Heart right ventricle (tissue), 16 donors: ENCODE measurements around the gene SPRY1. TPM values are rescaled to one million over a fixed set of nuclear protein-coding genes. Genes with fewer than 3 reads are reported as not detected.

Source experiments
- ATAC-seq, 8 donors: fragments of 200-7000 bp; cut with Tn5 transposase; one replicate each; pipeline ENCODE4 v1.9.1; 2020; ENCODE audit warnings: mild to moderate bottlenecking in 8 of 8, moderate library complexity in 8 of 8, moderate number of reproducible peaks in 1 of 8
- DNase-seq, 2 donors: peaks; one replicate each; pipeline ENCODE4 v3.0.0-alpha.2; 2020
- H3K27ac ChIP-seq, 10 donors: fragments of 200-600 bp; sonication (generic) in 2 of 10; one replicate each; pipeline versions ENCODE4 v1.5.0 to v1.8.0; 2020 to 2022; ENCODE audit warnings: mild to moderate bottlenecking in 3 of 10
- H3K27me3 ChIP-seq, 7 donors: fragments of 200-600 bp; one replicate each; pipeline ENCODE4 v1.8.0; 2021 to 2022; ENCODE audit warnings: mild to moderate bottlenecking in 2 of 7
- H3K36me3 ChIP-seq, 9 donors: fragments of 200-600 bp; sonication (generic) in 1 of 9; one replicate each; pipeline versions ENCODE4 v1.5.0 to v1.8.0; 2020 to 2022; ENCODE audit warnings: mild to moderate bottlenecking in 2 of 9
- H3K4me1 ChIP-seq, 9 donors: fragments of 200-600 bp; sonication (generic) in 1 of 9; one replicate each; pipeline versions ENCODE4 v1.5.0 to v1.8.0; 2020 to 2022; ENCODE audit warnings: mild to moderate bottlenecking in 4 of 9
- H3K4me3 ChIP-seq, 10 donors: fragments of 200-600 bp; sonication (generic) in 2 of 10; one replicate each; pipeline versions ENCODE4 v1.5.0 to v1.8.0; 2020 to 2022; ENCODE audit warnings: mild to moderate bottlenecking in 7 of 10, moderate library complexity in 2 of 10
- H3K9me3 ChIP-seq, 11 donors: fragments of 200-600 bp in 10 of 11; sonication (generic) in 2 of 11; one replicate each; pipeline versions ENCODE4 v1.5.0 to v1.8.0; 2013 to 2022; ENCODE audit warnings: mild to moderate bottlenecking in 2 of 11, control low read depth in 1 of 11, moderate library complexity in 1 of 11
- WGBS, 2 donors: extraction: QIAGEN DNeasy Blood & Tissue Kit; methylation state at CpG; one replicate each; pipeline ENCODE4 v1.1.7; 2013; ENCODE audit warnings: inconsistent platforms in 1 of 2; 5-methylcytosine and 5-hydroxymethylcytosine counted together
- intact Hi-C, 10 donors: fragments of 100-400 bp; cut with DNase I; formaldehyde crosslinking; loops; one replicate each; pipeline versions ENCODE4 v1.11.1 to v1.14.2; 2022
- polyA plus RNA-seq, 2 donors: library from polyadenylated mRNA; stranded (reverse); fragments of 200-250 nt; gene quantifications; one replicate each; pipeline ENCODE4 v1.2.3, GENCODE V29; 2013
- total RNA-seq, 10 donors: library from RNA; stranded (reverse); fragmentation: NEBNext Ultra II Directional in 3 of 10; extraction: Animal tissue kit (Norgen Biotek cat#: 25700) in 3 of 10; gene quantifications; one replicate each; pipeline versions ENCODE4 v1.2.1 to v1.2.4, GENCODE V29; 2021 to 2023
- TF ChIP-seq, protein P1 (sequence below), 9 donors: fragments of 200-600 bp; sonication (generic) in 2 of 9; IDR thresholded peaks; one replicate each; pipeline versions ENCODE4 v1.5.0 to v1.8.0; 2021 to 2022; ENCODE audit warnings: antibody characterized with exemption in 9 of 9, mild to moderate bottlenecking in 5 of 9, moderate library complexity in 1 of 9
- donor health status: Arrhythmogenic right ventricular cardiomyopathy.
- donor health status: ischemic (EF 13 %, LVEDD 7.1; RV severe dilation, severe dysfunction).
- donor health status: healthy with polysubstance abuse.
- donor health status: DM: no; HTN: yes; CAD: no.
- donor health status: DM: no; HTN: no; CAD: no.
- donor health status: ischemic (EF 25% LVEDD 6.9; RV normal size, moderate dysfunction).
- donor health status: ischemic (EF 25% LVEDD 5.7; RV mildly dilated, moderate dysfunction).
- donor health status: healthy.
- donor health status: DM: yes; HTN: yes; CAD: no.
- donor health status: Ischemic cardiomyopathy.
- donor health status: ischemic (EF 35%, LVEDD 5.7; RV mildly dilated, moderate dysfunction).
- donor health status: nonischemic (EF 11% LVEDD 7.7; RV severe dilation, severe dysfunction).
- donor health status: DM: yes; HTN: yes; CAD: no.
- donor health status: PGD.
- donor health status: ischemic (EF 29% LVEDD 5.4; RV normal size, mild dysfunction).
- donor health status: nonischemic (EF 23%, LVEDD 6.1; RV moderate dilation, normal function).

The SPRY1 gene
- total and polyA plus RNA-seq, 12 donors, result 21.6 to 61.7 (median 37.4) TPM

GRCh38 chr4:123399627-123400358 is 3.2 kb downstream of the SPRY1 start:
- WGBS, 2 donors, result 15 to 20% methylated on average over 22 of the region's 22 CpGs
- H3K36me3 ChIP-seq, result peaks cover 0 to 52% (median 9%) of the 10 kb centered on the region in 9 donors
- peak overlapping the region; percentile 85 to 97 (median 94) for H3K27ac ChIP-seq
- peaks cover 0 to 8% (median 0%) of the 10 kb centered on the region in 7 donors for H3K27me3 ChIP-seq
- ATAC-seq (no peak), DNase-seq (peak in 1 of 2 donors; percentile 21)
- TF ChIP-seq, protein P1, sequence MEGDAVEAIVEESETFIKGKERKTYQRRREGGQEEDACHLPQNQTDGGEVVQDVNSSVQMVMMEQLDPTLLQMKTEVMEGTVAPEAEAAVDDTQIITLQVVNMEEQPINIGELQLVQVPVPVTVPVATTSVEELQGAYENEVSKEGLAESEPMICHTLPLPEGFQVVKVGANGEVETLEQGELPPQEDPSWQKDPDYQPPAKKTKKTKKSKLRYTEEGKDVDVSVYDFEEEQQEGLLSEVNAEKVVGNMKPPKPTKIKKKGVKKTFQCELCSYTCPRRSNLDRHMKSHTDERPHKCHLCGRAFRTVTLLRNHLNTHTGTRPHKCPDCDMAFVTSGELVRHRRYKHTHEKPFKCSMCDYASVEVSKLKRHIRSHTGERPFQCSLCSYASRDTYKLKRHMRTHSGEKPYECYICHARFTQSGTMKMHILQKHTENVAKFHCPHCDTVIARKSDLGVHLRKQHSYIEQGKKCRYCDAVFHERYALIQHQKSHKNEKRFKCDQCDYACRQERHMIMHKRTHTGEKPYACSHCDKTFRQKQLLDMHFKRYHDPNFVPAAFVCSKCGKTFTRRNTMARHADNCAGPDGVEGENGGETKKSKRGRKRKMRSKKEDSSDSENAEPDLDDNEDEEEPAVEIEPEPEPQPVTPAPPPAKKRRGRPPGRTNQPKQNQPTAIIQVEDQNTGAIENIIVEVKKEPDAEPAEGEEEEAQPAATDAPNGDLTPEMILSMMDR (IDR thresholded peaks at IDR 0.05), result no peak
- peaks cover 0 to 54% (median 23%) of the 10 kb centered on the region in 9 donors for H3K4me1 ChIP-seq
- intact Hi-C loops, result loop anchor here in 9 of 10 donors (5.0 to 10.0 kb wide), 25 partner anchors 37 to 865 kb away; no protein-coding TSS in a partner anchor
- peak overlapping the region; percentile 65 to 85 (median 74) for H3K4me3 ChIP-seq
- no peaks in the 10 kb centered on the region for H3K9me3 ChIP-seq

GRCh38 chr4:123401271-123402120 is 4.9 kb downstream of the SPRY1 start:
- ATAC-seq, result no peak
- 49 to 63% methylated on average over 9 of the region's 9 CpGs for WGBS, 2 donors
- H3K36me3 ChIP-seq, result peaks cover 0 to 66% (median 9%) of the 10 kb centered on the region in 9 donors

GRCh38 chr4:123402121-123402465 is 5.5 kb downstream of the SPRY1 start:
- intact Hi-C loops, result loop anchor here in 7 of 10 donors (5.0 to 10.0 kb wide), 8 partner anchors 103 to 863 kb away; no protein-coding TSS in a partner anchor
- H3K4me1 ChIP-seq, result peaks cover 0 to 68% (median 26%) of the 10 kb centered on the region in 9 donors

More at GRCh38 chr4:123401271-123402120, 4.9 kb downstream of the SPRY1 start:
- H3K4me1 ChIP-seq, result peaks cover 0 to 62% (median 23%) of the 10 kb centered on the region in 9 donors
- peak overlapping the region; percentile 65 to 85 (median 74) for H3K4me3 ChIP-seq
- H3K27ac ChIP-seq, result peak overlapping the region; percentile 47 to 97 (median 94)
- peaks cover 0 to 8% (median 0%) of the 10 kb centered on the region in 7 donors for H3K27me3 ChIP-seq
- TF ChIP-seq, protein P1 (IDR thresholded peaks at IDR 0.05), result no peak
- no peaks in the 10 kb centered on the region for H3K9me3 ChIP-seq
- peak in 1 of 2 donors; percentile 29 for DNase-seq
- intact Hi-C loops, result loop anchor here in 7 of 10 donors (5.0 to 10.0 kb wide), 8 partner anchors 103 to 863 kb away; no protein-coding TSS in a partner anchor

More at GRCh38 chr4:123402121-123402465, 5.5 kb downstream of the SPRY1 start:
- WGBS, 2 donors, result 60 to 68% methylated on average over 3 of the region's 3 CpGs
- DNase-seq (no peak), ATAC-seq (no peak)
- TF ChIP-seq, protein P1 (IDR thresholded peaks at IDR 0.05), result no peak
- peaks cover 0 to 8% (median 0%) of the 10 kb centered on the region in 7 donors for H3K27me3 ChIP-seq
- peaks cover 0 to 72% (median 9%) of the 10 kb centered on the region in 9 donors for H3K36me3 ChIP-seq
- H3K9me3 ChIP-seq, result no peaks in the 10 kb centered on the region
- H3K4me3 ChIP-seq, result peak overlapping the region; percentile 18 to 85 (median 74)
- peak overlapping the region; percentile 14 to 97 (median 94) for H3K27ac ChIP-seq
